Tibial nerve (tissue), 4 donors: ENCODE data around the gene CAMSAP3. TPM values are rescaled to one million over a fixed set of nuclear protein-coding genes. Genes with fewer than 3 reads are reported as not detected.

Experiments used
- DNase-seq, 2 donors: peaks; one replicate each; pipeline ENCODE4 v3.0.0-alpha.2; 2019; ENCODE audit warnings: low spot score in 2 of 2
- H3K27ac ChIP-seq, 4 donors: fragments of 200-600 bp; sonication (generic) in 3 of 4; one replicate each; pipeline ENCODE4 v1.5.1; 2017 to 2019; ENCODE audit warnings: mild to moderate bottlenecking in 1 of 4
- H3K27me3 ChIP-seq, 2 donors: fragments of 200-600 bp; sonication (generic) in 1 of 2; one replicate each; pipeline versions ENCODE4 v1.5.1 to v1.6.0; 2017 to 2019
- H3K36me3 ChIP-seq, 3 donors: fragments of 200-600 bp; sonication (generic); one replicate each; pipeline ENCODE4 v1.5.1; 2018 to 2019
- H3K4me1 ChIP-seq, 4 donors: fragments of 200-600 bp; sonication (generic) in 3 of 4; one replicate each; pipeline ENCODE4 v1.5.1; 2017 to 2019
- H3K4me3 ChIP-seq, 4 donors: fragments of 200-600 bp; sonication (generic) in 3 of 4; one replicate each; pipeline ENCODE4 v1.5.1; 2017 to 2019; ENCODE audit warnings: mild to moderate bottlenecking in 1 of 4, moderate library complexity in 1 of 4
- H3K9me3 ChIP-seq, 4 donors: fragments of 200-600 bp; sonication (generic) in 3 of 4; one replicate each; pipeline ENCODE4 v1.5.1; 2017 to 2019
- CTCF ChIP-seq, 5 experiments: fragments of 200-600 bp in 3 of 5; fragments of 450-650 bp in 2 of 5; sonication (generic) in 3 of 5; IDR thresholded peaks; one replicate each; pipeline ENCODE4 v1.5.1; 2016 to 2019; ENCODE audit warnings: antibody characterized with exemption in 5 of 5, mild to moderate bottlenecking in 3 of 5, moderate library complexity in 2 of 5
- EP300 ChIP-seq, 2 donors: sonication (generic); formaldehyde crosslinking; IDR thresholded peaks; one replicate each; pipeline ENCODE4 v1.6.1; 2017; ENCODE audit warnings: antibody characterized with exemption in 2 of 2, mild to moderate bottlenecking in 1 of 2
- POLR2A ChIP-seq, 2 donors: fragments of 450-650 bp; IDR thresholded peaks; one replicate each; pipeline ENCODE4 v1.6.1; 2017; ENCODE audit warnings: antibody characterized with exemption in 2 of 2, mild to moderate bottlenecking in 2 of 2, moderate library complexity in 2 of 2
- WGBS, 2 donors: methylation state at CpG; one replicate each; pipeline ENCODE4 v1.1.5; 2018; 5-methylcytosine and 5-hydroxymethylcytosine counted together
- total RNA-seq, 4 donors: library from RNA; depleted of rRNA; stranded (reverse); fragments of >200 nt; gene quantifications; one replicate each; pipeline ENCODE4 v1.1.0, GENCODE V29; 2016

CAMSAP3 gene
- not detected for total RNA-seq

- TF ChIP-seq CTCF (IDR thresholded peaks at IDR 0.05) (no peak), POLR2A (IDR thresholded peaks at IDR 0.05) (no peak)
- Histone ChIP-seq H3K27ac (peak within 1 kb of the TSS in 1 of 4 donors; percentile 34), H3K36me3 (no peaks in the 10 kb centered on the region), H3K27me3 (peaks cover 0 to 58% of the 10 kb centered on the region in 2 donors), H3K4me1 (peaks cover 0 to 10% (median 2%) of the 10 kb centered on the region in 4 donors), H3K9me3 (no peaks in the 10 kb centered on the region), H3K4me3 (peak within 1 kb of the TSS in 2 of 4 donors; percentile 24 to 26)
- 2 to 3% methylated on average over 19 to 45 of the region's 78 CpGs for WGBS, 2 donors
- DNase-seq, result no peak
Observed at GRCh38 chr19:7595466-7596133, at the start of gene CAMSAP3. TSS of gene CAMSAP3 (plus strand) at chr19:7595863. CDS start at chr19:7596003, 140 bp downstream.

GRCh38 chr19:7545904-7546303 lies 49.8 kb upstream of the CAMSAP3 start:
- Histone ChIP-seq H3K4me1 (peaks cover 0 to under 1% (median 0%) of the 10 kb centered on the region in 4 donors), H3K27ac (no peak overlapping the region), H3K36me3 (peaks cover 0 to 81% (median 2%) of the 10 kb centered on the region in 3 donors), H3K9me3 (no peaks in the 10 kb centered on the region), H3K4me3 (no peak overlapping the region), H3K27me3 (no peaks in the 10 kb centered on the region)
- WGBS, 2 donors, result 55 to 65% methylated on average over 1 of the region's 1 CpG
- no peak for DNase-seq
- TF ChIP-seq CTCF (IDR thresholded peaks at IDR 0.05) (no peak), POLR2A (IDR thresholded peaks at IDR 0.05) (no peak), EP300 (IDR thresholded peaks at IDR 0.05) (no peak)

- no peaks in the 10 kb centered on the region for H3K9me3 ChIP-seq
- H3K27ac ChIP-seq, result no peak overlapping the region
- H3K4me1 ChIP-seq, result peaks cover 0 to 7% (median 0%) of the 10 kb centered on the region in 4 donors
- no peak for DNase-seq
- H3K36me3 ChIP-seq, result peaks cover 0 to 81% (median 0%) of the 10 kb centered on the region in 3 donors
- TF ChIP-seq EP300 (IDR thresholded peaks at IDR 0.05) (no peak), CTCF (IDR thresholded peaks at IDR 0.05) (no peak), POLR2A (IDR thresholded peaks at IDR 0.05) (no peak)
- no peak overlapping the region for H3K4me3 ChIP-seq
- no peaks in the 10 kb centered on the region for H3K27me3 ChIP-seq
- 72 to 85% methylated on average over 3 of the region's 3 CpGs for WGBS, 2 donors
Observed at GRCh38 chr19:7547159-7547558, 48.5 kb upstream of the CAMSAP3 start.

GRCh38 chr19:7549429-7550148 lies 46.1 kb upstream of the CAMSAP3 start:
- Histone ChIP-seq H3K27me3 (no peaks in the 10 kb centered on the region), H3K9me3 (no peaks in the 10 kb centered on the region), H3K36me3 (peaks cover 0 to 80% (median 3%) of the 10 kb centered on the region in 3 donors), H3K4me1 (peaks cover 0 to 7% (median 0%) of the 10 kb centered on the region in 4 donors), H3K27ac (no peak overlapping the region), H3K4me3 (no peak overlapping the region)
- WGBS, 2 donors, result 89 to 91% methylated on average over 33 to 34 of the region's 36 CpGs
- no peak for DNase-seq
- TF ChIP-seq POLR2A (IDR thresholded peaks at IDR 0.05) (no peak), CTCF (IDR thresholded peaks at IDR 0.05) (no peak), EP300 (IDR thresholded peaks at IDR 0.05) (no peak)
